DMS79 treated with DMSO at 0.1 percent for 48 hours (cell line): Measurements from ENCODE around the gene GPC4.
"Not testable (repeated sequence)": the region's sequence is repeated elsewhere in the genome, so short reads cannot be mapped to it uniquely, and the experiment has no call there.

Experiments
- DNase-seq: peaks from one replicate; lab custom pipeline; 2025; lab: John Stamatoyannopoulos, UW

GPC4 gene

DNA sequence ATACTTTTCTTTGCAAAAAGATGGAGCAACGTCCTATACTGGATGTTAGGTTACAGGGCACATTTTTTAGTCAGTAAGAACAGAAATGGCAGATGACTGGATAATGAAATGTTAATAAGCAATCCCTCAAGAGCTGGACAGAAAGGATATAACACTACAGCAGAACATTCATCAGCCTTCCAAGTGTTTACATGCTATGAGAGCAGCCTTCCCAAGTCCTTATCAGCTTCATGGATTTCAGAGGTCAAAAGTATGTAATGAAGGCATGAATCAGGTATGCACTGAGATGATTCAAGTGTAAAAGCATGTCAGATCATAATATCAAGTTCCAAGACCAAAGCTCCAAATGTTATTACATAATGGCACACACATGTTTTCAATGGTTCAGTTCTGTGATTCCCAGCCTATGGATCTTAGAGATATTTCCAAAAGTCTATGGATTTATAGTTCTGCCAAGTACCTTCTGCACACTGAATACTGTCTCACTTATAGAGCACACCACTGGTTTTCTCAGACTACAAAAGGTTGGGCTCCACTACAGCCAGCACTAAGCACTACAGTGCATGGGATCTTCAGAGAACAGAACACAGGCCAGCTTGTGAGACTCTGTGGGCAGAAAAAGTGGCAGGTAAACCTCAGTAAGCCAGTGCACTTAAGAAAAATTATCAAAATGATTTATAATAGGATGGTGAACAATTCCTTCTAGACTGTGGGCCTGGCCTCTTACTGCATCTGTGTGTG, 49.2 kb downstream of the GPC4 start:
- no peak for DNase-seq

DNA sequence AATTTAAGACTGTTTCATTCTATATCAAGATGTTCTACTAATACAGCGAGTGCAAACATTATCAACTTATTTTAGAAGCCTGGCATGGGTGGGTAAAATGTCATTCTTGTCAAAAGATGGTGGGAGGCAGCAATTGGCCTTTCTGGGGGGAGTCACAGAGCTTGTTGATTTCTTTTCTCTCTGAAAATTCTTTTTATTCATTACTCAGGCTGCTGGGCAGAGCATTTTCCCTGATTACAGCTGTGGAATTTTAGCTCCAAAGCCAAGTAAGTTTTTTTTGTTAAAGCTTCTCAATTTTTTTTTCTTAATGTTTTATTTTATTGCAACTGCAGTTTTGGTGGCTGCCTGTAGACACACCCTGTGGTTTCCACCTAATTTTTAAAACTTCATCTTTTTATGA, 50.4 kb downstream of the GPC4 start:
- DNase-seq = no peak

DNA sequence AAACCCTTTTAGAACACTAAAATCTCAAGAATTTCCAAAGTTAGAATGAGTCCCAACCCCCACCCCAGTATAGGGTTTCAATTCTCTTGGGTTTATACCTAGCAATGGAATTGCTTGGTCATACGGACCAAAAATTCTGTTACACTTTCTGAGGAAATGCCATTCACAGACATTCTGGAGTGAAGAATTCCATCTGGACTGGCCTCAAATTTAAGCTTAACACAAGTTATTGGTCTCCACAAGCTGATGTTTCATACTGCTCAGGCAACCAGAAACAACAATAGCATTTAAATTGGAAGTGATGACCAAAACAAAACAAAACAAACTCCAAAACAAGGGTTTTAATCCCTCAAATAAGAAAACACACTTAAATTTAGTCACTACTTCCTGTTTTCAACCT, 51.1 kb downstream of the GPC4 start:
- DNase-seq = no peak

DNA sequence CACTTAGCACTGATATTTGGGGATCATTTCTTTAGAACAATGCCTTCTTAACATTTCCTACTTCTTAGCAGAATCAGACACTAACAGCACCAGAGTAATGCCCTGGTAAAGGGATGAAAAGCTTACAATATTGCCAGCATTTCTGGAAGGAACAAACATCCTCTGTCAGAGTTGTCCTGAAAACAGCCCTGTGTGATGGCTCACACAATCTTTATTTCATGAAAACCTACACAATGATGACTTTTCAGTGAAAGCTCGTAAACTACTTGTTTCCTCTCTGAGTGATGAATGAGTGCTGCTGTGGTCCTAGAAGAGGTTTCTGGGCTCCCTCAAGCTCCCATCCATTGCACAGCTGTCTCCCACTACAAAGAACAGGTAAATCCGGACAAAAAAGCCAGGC, 52.8 kb downstream of the GPC4 start:
- no peak for DNase-seq

DNA sequence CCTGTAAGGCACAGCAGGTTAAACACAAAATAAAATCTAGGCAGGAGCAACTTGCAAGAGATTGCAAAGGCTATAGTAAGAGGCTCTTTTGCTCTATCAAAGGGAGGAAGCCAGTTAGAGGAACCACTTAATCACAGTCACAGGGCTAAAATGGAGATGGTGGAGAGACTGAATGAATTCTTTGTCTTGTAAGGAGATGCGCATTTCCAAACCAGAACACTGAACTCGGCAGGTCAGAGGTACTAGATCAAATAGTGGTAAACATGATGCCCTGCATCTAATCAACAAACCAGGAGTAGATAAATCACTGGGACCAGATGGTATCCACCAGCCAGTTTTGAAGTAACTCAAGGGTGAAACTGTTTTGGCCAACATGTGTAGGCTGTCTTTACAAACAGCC, 55.8 kb downstream of the GPC4 start:
- no peak for DNase-seq

DNA sequence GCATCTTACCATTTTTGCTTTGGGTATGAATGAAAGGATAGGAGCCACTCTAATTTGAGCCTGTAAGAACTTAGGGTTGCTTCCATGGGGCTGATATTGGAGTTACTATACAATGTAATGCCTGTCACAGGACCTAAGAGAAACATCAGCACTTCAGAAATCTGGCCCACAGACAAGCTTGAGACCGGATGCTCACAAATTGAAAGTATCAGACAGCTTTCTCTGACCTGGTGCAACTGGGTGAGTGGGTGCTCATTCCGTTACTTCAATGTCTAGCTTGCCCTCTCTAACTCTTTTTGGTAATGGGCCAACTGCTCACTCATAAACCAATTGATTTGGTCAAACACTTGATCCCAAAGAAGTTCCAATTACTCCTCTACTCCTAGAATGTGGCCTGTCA, 62.1 kb downstream of the GPC4 start:
- DNase-seq = no peak

DNA sequence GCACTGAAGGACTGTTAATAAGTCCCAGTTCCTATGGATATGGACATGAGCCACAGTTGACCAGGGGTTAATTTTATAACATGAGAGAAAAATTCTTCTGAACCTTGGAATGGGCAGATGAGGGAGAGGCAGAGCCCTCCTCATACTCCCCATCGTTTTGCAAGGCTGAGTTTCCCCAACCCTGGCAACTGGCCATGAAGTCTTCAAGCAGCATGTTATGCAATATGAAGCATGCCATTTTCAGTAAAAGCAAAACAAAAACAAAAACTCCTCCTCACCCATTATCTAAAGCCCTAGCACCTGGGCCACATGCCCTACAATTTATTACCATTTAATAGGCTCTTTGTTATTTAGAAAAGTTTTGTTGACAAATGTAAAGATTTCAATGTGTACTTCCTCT, 64.5 kb downstream of the GPC4 start:
- no peak for DNase-seq

DNA sequence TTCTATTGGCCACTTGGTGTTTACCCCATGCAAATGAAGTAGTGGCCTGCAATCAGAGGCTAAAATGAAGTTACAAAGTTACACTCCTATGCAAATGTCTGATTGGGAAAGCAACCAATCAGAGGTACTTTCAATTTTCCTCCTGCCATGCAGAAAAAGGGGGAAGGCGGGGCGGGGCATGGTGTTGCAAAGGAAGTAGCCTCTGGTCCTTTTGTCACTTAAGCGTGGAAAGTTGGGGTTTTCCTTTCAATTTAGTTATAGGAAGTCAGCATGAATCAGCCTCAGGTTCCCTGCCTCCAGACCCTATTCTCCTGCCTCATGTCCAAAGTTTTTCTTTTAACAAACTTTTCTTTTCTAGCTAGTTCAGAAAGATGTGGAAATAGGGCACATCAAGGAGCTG, 69.3 kb downstream of the GPC4 start:
- DNase-seq = no peak

DNA sequence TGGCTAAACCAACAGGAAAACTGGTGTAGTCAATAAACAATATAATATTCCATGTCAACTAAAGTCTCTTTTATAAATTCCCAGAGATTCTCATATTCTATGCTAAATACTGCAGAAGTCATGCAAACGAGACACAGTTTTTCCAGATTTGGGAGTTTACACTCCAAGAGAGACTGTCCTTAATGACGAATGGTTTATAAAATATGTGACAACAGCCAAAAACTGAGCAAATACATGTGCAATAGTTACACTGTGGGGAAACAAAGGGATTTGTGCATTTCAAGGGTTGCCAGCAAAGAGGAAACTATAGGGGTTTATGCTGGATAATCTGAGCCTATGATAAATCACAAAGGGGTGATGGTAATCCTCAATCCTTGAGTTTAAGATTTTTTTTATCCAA, 75.7 kb downstream of the GPC4 start:
- no peak for DNase-seq

DNA sequence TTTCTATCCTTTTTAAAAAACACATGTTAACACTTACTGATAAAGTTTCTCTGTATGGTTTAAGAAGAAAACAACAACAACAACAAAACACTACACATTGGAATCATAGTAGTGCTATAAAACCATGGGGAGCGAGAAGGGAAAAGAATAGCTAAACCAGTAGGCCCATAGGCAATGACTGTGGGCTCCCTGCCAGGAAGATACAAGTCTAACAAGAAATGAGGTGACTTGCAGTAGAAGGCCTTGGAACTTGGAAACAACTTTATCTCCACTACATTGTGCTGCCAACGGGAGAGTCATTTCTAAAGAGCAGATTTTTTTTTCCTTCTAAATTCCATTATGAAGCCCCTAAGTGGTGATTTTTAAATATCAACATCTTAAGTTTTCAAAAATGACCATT, 78.0 kb downstream of the GPC4 start:
- DNase-seq = no peak

DNA sequence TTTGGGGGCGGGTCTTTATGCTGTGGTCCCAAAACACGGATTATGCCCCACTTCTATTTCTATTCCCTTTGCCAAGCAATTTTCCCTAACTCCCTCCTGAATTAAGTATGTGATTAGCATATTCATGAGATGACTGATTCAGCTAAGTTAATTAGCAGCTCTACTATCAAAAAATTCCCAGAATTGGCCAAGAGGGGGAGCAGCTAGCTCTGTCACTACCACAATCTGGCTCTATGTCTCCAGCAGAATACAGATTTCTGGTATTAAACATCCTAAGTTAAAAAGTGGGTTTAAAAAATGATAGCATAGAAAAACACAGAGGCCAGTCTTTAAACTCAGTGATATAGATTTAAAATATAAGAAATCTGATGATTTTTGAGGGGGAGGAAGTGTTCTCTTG, 80.3 kb downstream of the GPC4 start:
- no peak for DNase-seq

DNA sequence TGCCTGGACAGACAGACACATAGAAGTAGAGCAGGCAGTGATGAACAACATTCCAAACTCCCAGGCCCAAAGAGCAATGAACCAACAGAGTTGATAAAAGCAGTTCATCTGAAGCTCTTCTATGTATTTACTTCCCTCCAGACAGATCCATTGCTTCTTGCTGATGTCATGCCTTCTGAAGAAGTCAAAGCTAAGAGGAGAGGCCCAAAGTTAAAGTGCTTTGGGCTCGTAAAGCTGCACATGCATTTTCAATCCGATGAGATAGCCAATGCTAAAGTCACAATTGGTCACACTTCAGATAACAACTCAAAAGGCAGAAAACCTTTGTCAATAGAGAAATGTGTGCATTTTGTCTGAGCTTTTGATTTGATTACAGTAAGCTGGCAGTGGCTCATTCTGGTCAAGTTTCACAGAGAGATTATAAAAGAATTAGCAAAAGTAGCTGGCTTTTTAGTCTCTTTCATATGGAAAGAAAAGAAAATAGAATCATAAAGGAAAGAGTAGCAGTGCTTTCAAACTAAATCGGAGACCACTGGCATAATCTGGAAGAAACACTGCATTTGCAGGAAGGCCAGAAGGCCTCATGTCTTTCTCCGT, 82.0 kb downstream of the GPC4 start:
- no peak for DNase-seq

DNA sequence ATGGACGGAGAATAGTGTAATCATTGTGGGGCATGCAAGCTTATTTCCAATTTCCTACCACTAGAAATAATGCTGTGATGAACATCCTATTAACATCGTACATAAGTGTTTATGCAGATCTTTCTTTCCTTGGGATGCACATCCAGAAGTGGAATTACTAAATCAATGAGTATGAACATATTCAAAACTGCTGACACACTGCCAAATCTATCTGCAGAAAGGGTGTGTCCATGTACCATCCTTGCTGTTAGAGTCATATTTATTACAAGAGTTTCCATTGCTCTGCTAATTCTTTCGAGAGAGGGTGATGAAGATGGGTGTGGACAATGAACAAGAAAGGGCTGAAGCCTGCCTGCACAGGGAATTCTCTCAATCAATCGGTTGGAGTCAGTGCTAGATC, 82.6 kb downstream of the GPC4 start:
- no peak for DNase-seq

DNA sequence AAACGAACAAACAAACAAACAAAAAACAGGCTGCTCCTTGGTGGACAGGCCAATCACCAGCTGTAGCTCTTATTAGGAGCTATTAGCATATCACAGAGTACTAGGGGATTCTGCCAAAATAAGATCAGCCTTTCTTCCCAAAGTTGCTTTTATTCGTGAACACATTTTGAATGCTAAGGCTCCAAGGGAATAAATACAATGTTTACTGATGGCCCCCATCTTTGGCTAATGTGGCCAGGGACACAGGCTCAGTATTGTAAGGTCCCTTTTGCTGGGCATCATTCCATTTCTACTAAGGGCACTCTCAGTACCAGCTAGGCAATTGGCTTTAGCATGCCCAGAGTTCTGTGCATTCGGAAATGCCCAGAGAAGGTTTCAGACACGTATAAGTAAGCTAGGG, 84.3 kb downstream of the GPC4 start:
- no peak for DNase-seq

DNA sequence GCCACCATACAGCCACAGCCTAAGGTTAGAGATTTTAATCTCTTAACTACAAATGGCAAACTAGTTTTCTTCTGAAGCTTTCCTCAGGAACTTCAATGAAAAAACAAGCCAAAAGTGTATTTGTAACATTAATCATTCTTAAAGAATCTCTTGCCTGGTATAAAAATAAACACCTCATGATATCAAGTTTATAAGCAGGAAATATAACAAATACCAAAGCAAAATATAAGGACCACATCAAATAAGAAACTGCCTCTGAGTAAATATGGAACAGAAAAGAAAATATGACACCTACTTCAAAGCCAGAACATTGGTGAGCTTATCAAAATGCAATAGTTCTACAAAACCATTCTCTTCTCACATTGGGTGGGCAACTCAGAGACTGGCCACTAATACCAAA, 89.9 kb downstream of the GPC4 start:
- no peak for DNase-seq

DNA sequence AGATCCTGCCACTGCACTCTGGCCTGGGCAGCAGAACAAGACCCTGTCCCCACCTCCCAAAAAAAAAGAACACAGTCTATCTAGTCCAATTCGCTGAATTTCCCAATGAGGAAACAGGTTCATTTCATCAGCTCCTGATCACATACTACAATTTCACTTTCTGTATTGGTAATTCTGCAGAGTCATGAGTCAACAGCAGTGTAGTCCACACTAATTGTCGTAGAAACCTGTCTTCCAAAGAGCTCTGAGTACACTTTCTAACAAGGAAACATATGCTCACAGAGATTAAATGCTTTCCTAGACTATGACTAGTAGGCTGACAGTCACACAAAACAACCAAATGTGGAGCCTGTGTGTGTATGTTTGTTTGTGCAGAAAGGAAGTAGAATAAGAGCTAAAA, 91.9 kb downstream of the GPC4 start:
- no peak for DNase-seq

DNA sequence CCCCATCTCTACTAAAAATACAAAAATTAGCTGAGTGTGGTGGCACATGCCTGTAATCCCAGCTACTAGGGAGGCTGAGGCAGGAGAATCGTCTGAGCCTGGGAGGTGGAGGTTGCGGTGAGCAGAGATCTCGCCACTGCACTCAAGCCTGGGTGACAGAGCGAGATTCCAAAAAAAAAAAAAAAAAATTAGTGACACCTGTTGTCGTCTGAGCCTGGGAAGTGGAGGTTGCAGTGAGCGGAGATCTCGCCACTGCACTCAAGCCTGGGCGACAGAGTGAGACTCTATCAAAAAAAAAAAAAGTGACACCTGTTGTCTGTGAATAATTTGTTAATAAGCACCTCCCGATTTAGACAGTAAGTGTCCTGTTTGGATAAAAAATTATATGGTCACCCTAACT, 93.0 kb downstream of the GPC4 start:
- not testable (repeated sequence) for DNase-seq

DNA sequence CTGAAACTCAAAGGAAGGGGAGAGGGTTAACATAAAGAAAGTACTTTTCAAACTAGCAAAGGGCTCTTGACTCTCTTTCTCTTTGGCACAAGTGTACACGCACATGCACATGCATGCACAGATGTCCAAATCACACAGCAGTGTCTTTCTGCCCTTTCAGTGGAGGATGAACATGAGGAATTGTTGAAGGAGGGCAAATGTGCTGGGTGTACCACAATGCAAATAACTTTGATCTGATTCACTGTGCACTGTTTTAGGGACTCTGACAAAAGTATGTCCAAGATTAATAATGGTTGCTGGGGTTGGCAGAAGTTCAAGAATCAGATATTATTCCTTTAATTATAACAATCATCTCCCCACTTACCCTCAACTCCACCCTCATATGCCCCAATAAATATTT, 93.8 kb downstream of the GPC4 start:
- DNase-seq = no peak

DNA sequence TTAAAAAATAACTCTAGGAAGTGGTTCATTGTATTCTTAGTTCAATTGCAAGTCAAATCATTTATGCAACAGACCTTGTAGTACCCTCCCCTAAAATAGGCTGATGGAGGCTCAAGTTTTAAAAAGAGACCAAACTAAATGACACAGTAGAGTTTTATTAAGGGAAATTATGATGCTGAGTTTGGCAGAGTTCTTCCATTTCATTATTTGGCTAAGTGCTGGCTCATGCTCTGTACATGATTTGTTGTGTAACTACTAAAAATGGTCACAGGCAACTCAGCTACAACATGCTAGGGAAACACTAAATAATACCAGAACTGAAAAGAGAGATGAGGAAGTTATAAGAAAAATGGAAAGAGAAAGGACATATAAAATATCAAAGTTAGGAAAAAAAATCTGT, 101.0 kb downstream of the GPC4 start:
- DNase-seq = no peak

DNA sequence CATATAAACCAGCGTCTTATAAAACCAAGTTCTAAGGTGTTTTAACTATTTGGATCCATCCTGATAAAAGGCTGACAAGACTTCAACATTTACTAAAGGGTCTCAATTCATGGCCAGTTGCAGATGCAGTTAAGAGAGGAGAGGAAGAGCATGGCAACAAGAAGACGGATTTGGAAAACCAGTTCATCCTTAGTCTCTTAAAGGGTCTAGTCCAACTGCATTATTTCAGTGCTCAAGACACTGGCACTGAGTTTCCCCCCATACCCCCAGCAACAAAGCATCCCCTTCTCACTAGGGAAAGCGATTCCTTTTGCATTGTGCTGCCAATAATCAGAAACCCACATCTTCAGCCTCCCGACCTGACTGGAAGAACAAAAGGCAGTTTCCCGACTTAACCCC, 106.8 kb downstream of the GPC4 start:
- no peak for DNase-seq

DNA sequence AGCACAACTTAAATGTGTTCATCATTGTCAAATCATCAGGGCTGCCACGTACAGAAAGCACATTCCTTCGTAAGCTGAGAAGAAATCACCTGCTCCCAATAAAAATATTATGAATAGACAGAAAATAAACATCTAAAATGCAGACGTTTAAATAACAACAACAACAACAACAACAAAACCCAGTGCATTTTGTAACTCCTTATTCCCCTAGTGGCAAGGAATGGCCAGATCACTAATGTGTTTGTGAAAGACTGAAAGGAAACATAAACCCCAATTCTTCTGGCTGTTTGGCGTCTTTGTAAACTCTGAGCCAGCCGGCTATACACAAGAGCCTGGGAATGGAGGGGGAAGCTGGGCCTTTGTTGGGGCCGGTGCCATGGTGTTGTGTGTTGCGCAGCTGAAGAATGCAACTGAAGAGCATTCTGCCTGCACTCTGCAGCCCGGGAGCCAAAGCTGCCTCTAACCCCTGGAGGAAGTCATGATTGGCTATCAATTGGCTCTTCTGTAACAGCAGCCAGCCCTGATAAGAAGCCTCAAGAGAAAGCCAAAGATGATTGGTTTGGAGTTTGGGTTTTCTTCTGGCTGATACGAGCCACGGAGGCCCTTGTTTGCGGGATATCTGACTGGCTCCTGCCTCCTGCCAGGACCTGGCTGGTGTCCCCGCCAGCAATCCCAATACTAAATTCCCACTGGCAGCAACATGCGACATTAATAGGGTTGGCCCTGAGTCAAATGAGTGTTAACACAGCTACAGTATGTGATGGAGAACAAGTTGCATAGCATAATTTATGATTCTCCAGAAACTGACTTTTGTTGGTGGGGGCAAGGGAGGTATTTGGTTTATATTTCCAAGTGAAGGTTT, 107.4 kb downstream of the GPC4 start:
- no peak for DNase-seq

DNA sequence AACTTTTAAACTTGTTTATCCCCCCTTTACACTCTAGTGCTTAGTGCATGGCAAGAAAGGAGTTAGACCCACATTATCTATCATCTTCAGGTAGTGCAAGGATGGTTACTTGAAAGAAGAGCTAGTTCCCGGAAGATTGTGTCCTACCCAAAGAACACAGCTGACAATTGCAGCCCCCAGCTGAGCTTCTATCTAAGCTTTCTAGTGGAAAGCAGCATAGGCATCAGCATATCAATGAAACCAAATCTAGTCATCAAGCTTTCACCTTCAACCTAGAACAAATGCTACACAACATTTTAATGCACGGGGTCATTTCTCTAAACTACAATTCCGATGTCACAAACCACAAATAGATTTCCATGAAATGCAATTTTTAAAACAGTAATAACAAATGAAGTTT, 108.2 kb downstream of the GPC4 start:
- DNase-seq = no peak

DNA sequence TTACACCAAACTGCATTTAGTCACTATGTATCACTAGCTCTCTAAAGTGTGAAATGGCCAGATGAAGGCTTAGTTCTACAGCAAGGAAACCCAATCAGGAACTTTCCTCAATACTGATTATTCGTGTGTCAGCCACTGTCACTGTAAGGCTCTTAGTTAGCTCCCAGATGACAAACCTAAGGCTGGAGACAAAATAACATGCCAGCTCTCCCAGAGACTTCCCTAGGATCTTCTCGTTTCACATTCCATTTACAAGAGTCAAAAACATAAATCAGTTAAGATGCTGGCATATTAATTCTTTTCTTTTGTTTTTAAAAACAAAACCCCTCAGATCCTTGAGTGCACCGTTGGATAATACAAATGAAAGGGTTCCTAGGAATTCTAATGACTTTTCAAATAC, 109.0 kb downstream of the GPC4 start:
- DNase-seq = no peak
